ENCODE measurements around the gene GPC5.

GRCh38 chr13:92656648-92657047 is 1258.2 kb downstream of the GPC5 start:
- TF ChIP-seq CEBPB (tag; IDR thresholded peaks at IDR 0.05) (no peak), HNRNPLL (IDR thresholded peaks at IDR 0.05; ENCODE audit: low read depth, low read length, poor library complexity, severe bottlenecking) (no peak), DLX4 (CRISPR knock-in tag; IDR thresholded peaks at IDR 0.05) (no peak)
